RWPE1 (cell line): ENCODE measurements around the gene SETD7.

ENCODE experiments used
- CTCF ChIA-PET: fragments of 350-600 bp; sonication (Branson Sonifier 250); formaldehyde crosslinking; extraction: SDS; loops from one replicate; lab custom pipeline; 2021; lab: Yijun Ruan, JAX
- POLR2A ChIA-PET: fragments of 400-600 bp; formaldehyde crosslinking; extraction: SDS; loops from one replicate; lab custom pipeline; 2020; ENCODE audit warnings: antibody characterized with exemption; ENCODE audit not compliant: low non-redundant PET; lab: Yijun Ruan, JAX
- DNase-seq: peaks from one replicate; pipeline ENCODE4 v3.0.0; 2012; ENCODE audit warnings: low spot score
- H3K27ac ChIP-seq: fragments of 450-650 bp; 2 replicates; pipeline ENCODE4 v1.5.1; 2017
- TF ChIP-seq, protein P1 (sequence below): fragments of 450-650 bp; conservative IDR thresholded peaks from 2 replicates; pipeline ENCODE4 v1.5.1; 2017; ENCODE audit warnings: low read depth, mild to moderate bottlenecking

SETD7 gene

DNA sequence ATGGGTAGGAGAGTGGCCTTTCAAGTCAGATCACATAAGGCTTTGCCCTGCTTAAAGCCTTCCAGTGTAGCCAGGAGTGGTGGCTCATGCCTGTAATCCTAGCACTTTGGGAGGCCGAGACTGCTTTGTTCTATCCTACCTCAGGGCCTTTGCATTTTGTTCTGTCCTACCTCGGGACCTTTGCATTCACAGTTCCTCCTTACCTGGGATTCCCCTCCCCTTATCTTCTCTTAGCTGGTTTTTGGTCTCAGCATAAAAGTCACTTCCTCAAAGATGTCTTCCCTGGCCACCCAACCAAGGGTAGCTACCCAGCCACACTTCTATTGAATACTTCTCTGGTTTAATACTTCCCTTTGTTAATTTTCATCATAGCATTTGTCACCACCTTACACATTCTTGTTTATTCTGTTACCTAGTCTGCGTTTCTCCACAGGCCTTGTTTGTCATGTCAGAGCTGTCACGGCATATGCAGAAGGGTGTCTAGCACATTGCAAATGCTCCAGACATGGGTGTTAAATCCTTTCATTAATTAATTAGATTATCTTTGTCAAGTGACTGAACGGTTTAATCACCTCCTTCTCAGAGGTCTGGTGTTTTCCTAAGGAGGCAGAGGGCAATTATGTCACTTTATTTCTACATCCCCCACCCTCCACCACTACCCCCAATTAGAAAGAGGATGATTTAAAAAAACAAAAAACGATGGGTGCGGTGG lies 11.3 kb upstream of the SETD7 start:
- TF ChIP-seq, protein P1, sequence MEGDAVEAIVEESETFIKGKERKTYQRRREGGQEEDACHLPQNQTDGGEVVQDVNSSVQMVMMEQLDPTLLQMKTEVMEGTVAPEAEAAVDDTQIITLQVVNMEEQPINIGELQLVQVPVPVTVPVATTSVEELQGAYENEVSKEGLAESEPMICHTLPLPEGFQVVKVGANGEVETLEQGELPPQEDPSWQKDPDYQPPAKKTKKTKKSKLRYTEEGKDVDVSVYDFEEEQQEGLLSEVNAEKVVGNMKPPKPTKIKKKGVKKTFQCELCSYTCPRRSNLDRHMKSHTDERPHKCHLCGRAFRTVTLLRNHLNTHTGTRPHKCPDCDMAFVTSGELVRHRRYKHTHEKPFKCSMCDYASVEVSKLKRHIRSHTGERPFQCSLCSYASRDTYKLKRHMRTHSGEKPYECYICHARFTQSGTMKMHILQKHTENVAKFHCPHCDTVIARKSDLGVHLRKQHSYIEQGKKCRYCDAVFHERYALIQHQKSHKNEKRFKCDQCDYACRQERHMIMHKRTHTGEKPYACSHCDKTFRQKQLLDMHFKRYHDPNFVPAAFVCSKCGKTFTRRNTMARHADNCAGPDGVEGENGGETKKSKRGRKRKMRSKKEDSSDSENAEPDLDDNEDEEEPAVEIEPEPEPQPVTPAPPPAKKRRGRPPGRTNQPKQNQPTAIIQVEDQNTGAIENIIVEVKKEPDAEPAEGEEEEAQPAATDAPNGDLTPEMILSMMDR, result no peak
- ChIA-PET POLR2A (no interaction called here), CTCF (interaction anchor here (0.6 to 1.0 kb wide), 2 partner anchors 87 to 501 kb away, joined by 3 read pairs; no protein-coding TSS in a partner anchor)
- no peak for DNase-seq
- H3K27ac ChIP-seq, result no peak overlapping the region

DNA sequence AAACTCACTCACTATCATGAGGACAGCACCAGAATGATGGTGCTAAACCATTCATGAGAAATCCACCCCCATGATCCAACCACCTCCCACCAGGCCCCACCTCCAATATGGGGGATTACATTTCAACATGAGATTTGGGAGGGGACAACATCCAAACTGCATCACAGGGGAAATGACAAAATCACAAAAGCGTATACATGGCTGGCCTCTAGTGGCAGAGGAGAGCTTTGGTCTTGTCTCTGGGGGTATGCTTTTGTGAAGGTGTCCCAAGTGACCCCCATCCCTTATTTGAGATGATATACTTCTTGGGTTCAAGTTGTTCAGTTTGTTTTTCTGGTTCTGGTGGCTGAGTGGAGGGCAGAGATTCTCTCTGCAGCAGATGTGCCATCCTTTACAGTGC lies 8.5 kb upstream of the SETD7 start:
- POLR2A ChIA-PET, result no interaction called here
- CTCF ChIA-PET, result interaction anchor here (0.7 kb wide), 1 partner anchor 98 kb away, joined by 3 read pairs; no protein-coding TSS in a partner anchor
- no peak overlapping the region for H3K27ac ChIP-seq
- no peak for DNase-seq
- TF ChIP-seq, protein P1, result no peak

DNA sequence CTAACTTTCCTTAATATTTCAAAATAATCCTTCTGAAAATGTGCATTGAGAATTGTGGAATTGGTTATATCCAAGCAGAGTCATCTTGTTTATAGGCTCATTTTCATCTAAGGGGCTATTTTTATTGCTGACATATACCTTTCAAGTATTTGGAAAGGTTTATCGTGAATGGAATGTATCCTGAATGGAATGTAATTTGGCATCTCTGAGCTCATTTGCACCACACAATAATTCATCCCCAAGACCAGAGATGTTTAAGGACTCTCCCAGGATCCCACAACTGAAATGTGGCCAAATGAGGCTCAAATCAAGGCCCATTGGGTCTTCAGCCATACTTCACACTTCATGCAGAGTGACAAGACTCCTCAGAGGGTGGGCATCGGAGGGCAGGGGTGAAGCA lies 7.5 kb upstream of the SETD7 start:
- DNase-seq, result no peak
- ChIA-PET CTCF (no interaction called here), POLR2A (no interaction called here)
- no peak overlapping the region for H3K27ac ChIP-seq
- TF ChIP-seq, protein P1, result no peak

DNA sequence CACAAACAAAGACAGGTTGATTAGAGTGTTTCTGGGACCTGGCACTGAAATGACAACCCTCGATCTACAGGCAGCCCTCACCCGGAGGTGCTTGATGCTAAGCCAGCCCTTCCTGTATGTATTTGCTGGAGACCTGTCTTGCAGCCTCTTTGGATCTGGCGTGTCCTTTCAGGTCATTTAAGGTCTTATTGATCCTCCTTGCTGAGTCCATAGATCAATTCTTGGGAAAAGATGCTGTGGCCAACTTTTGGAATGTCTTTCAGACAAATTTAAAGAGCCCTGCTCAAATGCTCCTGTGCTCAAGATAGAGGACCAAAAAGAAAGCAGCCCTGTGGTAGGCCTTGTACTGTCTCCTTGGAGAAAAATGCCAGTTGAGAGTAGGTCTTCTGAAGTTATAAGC lies 6.8 kb upstream of the SETD7 start:
- CTCF ChIA-PET, result no interaction called here
- TF ChIP-seq, protein P1, result no peak
- no peak for DNase-seq
- H3K27ac ChIP-seq, result no peak overlapping the region
- POLR2A ChIA-PET, result no interaction called here

DNA sequence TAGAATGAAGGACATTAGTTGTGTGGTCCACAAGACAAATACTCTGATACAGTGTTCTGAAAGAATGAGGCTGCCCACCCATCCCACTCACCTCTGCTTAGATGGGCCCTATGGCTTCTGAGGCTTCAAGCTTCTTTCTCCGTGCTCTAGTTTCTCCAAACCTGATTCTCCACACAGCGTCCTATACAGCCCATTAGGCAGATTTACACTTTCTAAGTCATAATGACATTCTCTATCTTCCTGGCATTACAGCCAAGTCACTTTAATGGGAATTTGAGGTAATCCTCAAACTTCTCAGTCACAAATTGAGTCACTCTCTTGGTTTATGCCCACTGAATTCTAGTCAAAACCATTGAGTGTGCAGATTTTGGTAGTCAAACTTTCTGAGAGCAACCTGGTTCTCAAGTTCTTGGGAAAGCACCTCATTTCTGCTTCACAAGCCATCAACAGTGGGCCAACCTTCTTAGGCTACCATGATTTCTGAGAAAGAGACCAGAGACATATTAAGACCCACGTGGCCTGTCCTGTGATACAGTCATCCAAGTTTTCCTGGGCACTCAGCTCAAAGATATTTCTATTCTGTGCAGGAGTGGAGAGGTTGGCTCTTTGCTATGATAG lies 6.2 kb upstream of the SETD7 start:
- POLR2A ChIA-PET, result no interaction called here
- TF ChIP-seq, protein P1, result no peak

DNA sequence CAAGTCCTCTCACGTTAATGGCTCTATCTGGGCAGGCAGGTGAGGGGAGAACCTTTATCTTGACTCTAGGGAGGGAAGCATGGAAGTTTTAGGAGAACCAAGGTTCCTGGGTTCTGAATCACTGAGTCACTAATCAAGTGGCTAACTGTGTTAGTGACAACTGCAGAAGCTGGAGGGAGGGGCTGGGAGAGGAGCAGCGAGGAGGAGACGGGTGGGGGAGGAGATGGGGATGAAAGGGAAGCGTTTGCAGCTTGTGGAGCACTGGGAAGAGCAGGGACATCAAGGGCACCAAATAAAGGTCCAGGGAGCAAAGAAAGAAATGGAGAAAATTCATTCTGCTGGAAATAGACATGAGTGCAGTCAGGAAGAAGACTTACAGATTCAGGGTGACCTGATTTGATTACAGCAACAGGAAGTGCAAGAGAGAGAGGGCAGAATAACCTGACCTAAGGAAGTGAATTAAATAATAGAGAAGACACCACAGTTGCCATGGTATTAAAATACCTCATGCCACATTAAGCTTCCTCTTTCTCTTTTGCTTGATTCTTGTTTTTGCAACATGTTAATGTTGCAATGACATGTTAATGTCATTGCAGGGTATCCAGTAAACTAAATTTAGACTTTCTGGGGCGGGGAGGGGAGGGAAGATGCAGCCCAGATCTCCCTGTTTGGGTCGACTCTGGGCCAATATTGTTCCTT lies 4.5 kb upstream of the SETD7 start:
- TF ChIP-seq, protein P1, result no peak
- DNase-seq, result no peak
- ChIA-PET POLR2A (no interaction called here), CTCF (interaction anchor here (0.5 kb wide), 1 partner anchor 1049 kb away, joined by 3 read pairs; no protein-coding TSS in a partner anchor)
- H3K27ac ChIP-seq, result no peak overlapping the region

More for the DNA sequence above, 6.2 kb upstream of the SETD7 start:
- H3K27ac ChIP-seq, result no peak overlapping the region
- no peak for DNase-seq
- CTCF ChIA-PET, result no interaction called here
